Panc1 (cell line): ENCODE measurements around the gene MYB.

ENCODE experiments used
- CTCF ChIP-seq: fragments of 450-650 bp; IDR thresholded peaks from 2 replicates; pipeline ENCODE4 v1.5.1; 2017; ENCODE audit warnings: mild to moderate bottlenecking
- POLR2AphosphoS5 ChIP-seq: IDR thresholded peaks from 2 replicates; pipeline ENCODE4 v1.6.1; 2012; ENCODE audit warnings: mild to moderate bottlenecking, low read depth, low read length, moderate library complexity
- REST ChIP-seq, 2 experiments: IDR thresholded peaks; 2 replicates each; pipeline ENCODE4 v1.6.1; 2011 to 2012; ENCODE audit warnings: low read depth in 2 of 2, control low read depth in 1 of 2, low read length in 1 of 2, mild to moderate bottlenecking in 1 of 2, moderate library complexity in 1 of 2; ENCODE audit not compliant: insufficient read depth in 1 of 2
- TCF7L2 ChIP-seq: IDR thresholded peaks from 2 replicates; pipeline ENCODE4 v1.6.1; 2011; ENCODE audit warnings: mild to moderate bottlenecking, low read depth, low read length, inconsistent platforms

- TF ChIP-seq CTCF, result no peak
- TF ChIP-seq POLR2AphosphoS5, result no peak
- TF ChIP-seq REST (IDR thresholded peaks at IDR 0.05; ENCODE audit: insufficient read depth in 1 of 2, low read depth in 2 of 2, low read length in 1 of 2), result no peak
- TF ChIP-seq TCF7L2, result no peak
Observed at GRCh38 chr6:135167617-135168016, 13.5 kb upstream of the MYB start.
